ENCODE results near the gene CD84.
"Not testable (repeated sequence)": the region's sequence is repeated elsewhere in the genome, so short reads cannot be mapped to it uniquely, and the experiment has no call there.

CD84 gene, protein sequence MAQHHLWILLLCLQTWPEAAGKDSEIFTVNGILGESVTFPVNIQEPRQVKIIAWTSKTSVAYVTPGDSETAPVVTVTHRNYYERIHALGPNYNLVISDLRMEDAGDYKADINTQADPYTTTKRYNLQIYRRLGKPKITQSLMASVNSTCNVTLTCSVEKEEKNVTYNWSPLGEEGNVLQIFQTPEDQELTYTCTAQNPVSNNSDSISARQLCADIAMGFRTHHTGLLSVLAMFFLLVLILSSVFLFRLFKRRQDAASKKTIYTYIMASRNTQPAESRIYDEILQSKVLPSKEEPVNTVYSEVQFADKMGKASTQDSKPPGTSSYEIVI

DNA sequence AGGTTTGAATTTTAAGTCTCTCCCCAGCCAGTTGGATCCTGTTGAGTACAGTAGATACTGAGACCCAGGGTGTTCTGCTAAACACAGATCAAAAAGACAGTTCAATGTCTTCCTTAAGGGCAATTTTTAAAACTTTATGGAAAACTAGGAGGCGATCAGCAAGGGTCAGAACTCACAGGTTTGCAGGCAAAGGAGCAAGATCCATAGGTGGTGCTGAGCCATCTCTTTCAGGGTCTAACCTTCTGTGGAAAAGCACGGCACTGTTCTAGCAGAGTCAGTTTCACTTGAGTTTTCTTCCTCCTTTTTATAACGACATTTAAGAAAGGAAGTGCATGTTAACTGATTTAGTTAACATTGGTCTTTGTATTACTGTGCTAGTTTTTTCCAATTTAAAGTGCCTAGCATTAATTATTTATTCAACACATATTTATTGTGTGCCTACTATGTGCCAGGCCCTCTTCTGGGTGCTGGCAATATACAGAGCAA lies at the start of gene CD84:
TSS of gene CD84 (minus strand) at position 281 of the 486 bp plus-strand sequence. CDS start at position 222, 59 bp downstream.
- no peak within 1 kb of the TSS for H3K4me3 ChIP-seq (ENCODE audit: low read depth, low read length)
- no peak for DNase-seq (ENCODE audit: low read depth)

DNA sequence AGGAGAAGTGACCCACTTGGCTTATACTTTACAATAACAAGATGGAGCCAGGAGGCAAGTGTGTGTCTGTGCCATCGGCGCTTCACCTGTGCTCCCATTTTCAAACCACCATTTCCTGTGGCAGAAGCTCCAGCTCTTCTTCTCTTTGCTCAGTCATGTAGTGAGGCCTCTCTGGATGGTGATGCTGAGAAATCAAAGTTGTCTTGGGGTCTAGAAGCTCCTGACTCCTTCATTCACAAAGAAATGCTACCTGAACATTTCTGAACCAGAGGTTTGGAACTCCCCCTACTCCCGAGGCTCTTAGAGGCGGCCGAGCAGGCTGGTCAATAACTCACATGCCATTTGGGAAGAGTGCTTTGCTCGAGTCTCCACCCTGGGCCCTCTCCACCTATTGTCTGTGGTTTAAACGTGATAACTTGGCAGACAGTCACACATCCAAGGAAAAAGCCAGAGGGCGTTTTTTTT lies 49.5 kb upstream of the CD84 start:
- H3K4me3 ChIP-seq (ENCODE audit: low read depth, low read length), result no peak overlapping the region
- DNase-seq (ENCODE audit: low read depth), result no peak

DNA sequence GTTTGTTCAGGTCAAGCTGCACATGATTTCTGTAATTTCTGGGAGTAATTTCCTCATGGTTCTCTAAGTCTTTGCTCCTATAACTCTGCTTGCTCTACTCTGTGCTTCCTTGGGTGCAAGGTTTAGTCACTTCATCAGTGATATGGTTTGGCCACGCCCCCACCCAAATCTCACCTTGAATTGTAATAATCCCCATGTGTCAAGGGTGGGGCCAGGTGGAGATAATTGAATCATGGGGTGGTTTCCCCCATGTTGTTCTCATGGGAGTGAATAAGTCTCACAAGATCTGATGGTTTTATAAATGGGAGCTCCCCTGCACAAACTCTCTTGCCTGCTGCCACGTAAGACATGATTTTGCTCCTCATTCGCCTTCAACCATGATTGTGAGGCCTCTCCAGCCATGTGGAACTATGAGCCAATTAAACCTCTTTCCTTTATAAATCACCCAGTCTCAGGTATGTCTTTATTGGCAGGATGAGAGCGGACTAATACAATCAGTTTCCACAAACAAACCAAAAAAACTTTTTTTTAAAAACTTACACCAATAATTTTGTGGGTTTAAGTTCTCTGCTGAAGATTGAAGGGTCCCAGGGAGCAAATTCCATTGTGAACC lies 48.5 kb upstream of the CD84 start:
- H3K4me3 ChIP-seq (ENCODE audit: low read depth, low read length); DNase-seq (ENCODE audit: low read depth): not testable (repeated sequence)

DNA sequence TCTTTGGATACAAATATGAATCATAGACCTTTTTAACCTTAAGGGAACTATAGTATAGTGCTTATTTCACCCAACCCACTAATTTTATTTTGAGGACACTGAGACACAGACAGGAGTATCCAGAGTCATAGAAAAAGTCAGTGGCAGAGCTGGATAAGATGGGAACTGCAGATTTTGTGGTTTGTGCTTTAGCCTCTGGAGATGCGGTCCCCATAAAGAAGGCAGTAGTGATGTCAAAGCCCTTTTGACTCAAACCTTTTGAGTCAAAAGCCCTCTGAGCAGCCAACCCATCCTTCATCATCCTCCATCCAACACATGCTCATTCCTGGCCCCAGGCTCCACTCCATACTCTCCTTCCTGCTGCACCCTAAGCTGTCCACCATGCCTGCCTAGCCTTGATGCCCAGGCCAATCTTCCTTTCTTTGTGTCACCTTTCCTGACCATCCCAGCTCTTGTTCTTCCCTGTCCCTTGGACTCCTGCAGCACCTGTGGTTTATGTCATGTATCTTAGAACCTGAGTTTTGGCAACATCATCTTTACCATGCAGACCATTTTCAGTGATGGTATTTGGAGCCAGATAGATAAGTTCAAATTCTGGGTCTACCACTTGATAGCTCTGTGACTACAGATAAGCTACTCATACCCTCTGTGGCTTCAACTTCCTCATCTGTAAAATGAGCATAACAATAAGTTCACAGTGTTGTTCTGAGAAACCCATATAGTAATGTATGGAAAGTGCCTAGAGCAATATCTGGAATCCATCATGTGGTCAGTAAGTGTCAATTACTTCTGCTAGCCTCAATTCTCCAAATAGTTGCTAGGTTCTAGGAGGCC lies 47.4 kb upstream of the CD84 start:
- no peak overlapping the region for H3K4me3 ChIP-seq (ENCODE audit: low read depth, low read length)
- no peak for DNase-seq (ENCODE audit: low read depth)

DNA sequence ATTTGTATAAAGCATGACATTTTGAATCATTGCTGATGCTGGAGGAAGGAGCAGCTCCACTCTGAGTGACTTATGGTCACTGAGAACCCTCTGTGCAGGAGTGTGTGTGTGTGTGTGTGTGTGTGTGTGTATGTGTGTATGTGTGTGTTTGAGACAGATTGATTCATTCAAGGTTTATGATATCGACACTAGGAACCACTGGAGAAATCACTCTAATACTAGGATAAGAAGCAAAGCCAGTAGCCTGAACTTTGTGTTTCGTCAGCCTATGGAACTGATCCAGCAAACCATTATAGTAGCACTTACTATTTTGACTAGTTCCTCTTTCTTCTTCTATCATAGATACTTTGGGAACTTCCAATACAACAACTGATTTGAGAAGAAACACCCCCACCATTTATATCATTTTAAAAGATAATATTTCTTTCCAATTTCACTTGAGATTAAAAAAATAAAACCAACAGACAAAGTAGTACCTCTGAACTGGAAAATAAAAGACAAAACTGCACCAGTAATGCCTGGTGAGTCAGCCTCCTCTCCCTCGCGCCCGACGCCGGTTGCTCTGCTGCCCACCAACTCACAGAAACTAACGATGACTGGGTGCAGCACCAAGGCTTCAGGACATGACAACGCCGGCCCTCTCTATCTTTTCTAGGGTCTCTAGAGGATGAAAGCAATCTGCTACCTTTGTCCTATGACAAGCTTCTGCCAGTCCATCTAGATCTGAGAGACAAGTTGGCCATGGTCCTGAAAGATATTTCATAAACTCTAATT lies 46.6 kb upstream of the CD84 start:
- H3K4me3 ChIP-seq (ENCODE audit: low read depth, low read length), result no peak overlapping the region
- no peak for DNase-seq (ENCODE audit: low read depth)

DNA sequence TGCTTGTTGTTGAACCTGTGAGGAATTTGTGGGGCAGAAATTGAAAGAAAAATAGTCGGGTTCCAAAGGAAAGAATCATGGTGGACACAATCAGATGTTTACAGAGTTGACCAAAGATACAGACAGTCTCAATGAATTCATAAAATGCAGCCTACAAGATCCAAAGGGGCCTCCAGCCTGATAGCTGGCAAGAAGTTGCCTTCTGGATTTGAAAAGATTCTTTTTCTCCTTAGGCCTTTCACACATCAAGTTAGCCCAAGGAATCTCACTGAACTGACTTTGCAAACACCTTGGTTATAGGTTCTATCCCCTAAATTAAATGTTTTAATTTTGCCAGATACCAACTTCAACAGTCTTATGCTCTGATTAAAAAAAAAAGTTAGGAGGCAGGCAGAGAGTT lies 46.0 kb upstream of the CD84 start:
- no peak overlapping the region for H3K4me3 ChIP-seq (ENCODE audit: low read depth, low read length)
- no peak for DNase-seq (ENCODE audit: low read depth)

DNA sequence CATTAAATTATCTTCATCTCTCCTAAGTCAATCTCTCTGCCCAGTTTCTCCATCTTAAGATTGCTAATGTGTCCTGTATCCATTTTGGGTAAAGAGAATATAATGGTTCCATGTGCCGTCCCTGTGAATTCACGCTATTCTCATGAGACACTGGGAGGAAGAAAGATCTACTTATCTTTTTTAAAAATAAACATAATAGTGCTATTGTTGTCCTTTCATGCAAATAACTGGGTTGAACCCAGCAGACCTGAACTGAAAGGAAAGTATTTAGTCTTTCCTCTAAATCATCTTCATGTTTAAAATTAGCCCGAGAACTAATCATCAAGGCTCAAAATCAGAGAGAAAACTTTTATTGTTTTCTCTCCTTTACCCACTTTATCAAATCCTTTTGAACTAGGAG lies 45.2 kb upstream of the CD84 start:
- no peak for DNase-seq (ENCODE audit: low read depth)
- no peak overlapping the region for H3K4me3 ChIP-seq (ENCODE audit: low read depth, low read length)

DNA sequence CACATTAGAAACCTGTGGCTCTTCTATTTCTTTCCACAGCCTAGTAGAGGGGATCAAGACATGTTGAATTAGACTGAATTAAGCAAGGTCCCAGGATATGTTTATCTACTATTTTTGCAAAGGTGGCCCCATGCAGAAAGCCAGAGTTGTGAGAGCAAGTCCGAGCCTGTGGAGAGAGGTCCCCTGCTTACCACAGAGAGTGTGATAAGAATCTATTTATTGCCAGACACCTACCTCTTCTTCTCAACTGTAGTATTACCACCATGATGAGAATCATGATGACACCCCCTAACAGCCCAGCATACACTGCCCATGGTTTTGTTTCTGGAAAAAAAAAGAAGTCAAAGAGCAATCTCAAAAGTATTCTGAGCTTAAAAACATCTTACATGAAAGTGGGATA lies 44.6 kb upstream of the CD84 start:
- DNase-seq (ENCODE audit: low read depth), result no peak
- no peak overlapping the region for H3K4me3 ChIP-seq (ENCODE audit: low read depth, low read length)

DNA sequence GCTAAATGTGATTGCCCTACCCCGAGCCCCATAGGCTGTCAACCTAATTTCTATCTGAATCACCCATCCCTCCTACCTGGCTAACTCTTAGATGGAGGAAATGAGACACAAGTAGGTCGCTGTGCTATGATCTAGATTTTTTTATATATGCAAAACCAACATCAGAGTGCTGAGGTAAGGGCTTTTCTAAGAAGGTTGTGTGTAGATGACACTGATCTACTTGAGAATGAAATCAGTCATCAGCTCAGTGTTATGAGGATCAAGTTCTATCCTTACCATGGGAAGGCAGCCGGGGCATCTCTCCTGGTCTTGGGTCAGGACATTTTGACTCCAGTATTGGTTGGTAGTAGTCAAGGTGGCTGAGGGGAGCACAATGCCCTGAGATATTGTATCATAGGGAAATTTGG lies 43.9 kb upstream of the CD84 start:
- DNase-seq (ENCODE audit: low read depth), result no peak
- H3K4me3 ChIP-seq (ENCODE audit: low read depth, low read length), result no peak overlapping the region

DNA sequence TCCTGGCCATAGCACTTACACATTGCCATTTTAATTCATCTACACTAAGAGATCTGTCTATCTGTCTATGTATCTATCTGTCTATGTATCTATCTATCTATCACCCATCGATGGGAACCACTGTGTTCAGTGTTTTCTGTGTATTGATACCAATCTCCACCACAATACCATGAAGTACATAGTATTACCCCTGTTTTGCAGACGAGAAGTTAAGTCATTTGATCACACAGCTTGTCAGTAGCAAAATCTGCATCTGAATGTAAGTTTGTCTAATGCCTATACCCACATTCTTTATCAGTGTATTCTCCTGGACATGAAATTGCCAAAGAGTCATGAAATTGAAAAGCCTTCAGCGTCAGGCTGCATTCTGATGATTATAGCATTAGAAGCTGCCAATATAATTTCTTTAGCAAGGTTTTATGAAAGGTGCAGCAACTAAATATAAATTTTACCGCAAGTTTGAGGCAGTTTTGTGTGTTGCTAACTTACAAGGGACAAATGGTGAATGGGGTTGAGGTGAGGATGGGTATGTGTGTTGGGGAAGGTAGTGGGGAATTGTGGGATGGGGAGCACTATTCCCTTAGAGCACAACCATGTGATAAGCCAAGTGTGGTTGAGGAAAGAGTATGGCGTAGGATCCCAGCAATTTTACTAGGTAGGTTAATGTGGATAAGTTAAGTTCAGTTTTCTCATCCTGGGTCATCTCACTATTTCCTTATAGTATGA lies 43.4 kb upstream of the CD84 start:
- no peak overlapping the region for H3K4me3 ChIP-seq (ENCODE audit: low read depth, low read length)
- no peak for DNase-seq (ENCODE audit: low read depth)

DNA sequence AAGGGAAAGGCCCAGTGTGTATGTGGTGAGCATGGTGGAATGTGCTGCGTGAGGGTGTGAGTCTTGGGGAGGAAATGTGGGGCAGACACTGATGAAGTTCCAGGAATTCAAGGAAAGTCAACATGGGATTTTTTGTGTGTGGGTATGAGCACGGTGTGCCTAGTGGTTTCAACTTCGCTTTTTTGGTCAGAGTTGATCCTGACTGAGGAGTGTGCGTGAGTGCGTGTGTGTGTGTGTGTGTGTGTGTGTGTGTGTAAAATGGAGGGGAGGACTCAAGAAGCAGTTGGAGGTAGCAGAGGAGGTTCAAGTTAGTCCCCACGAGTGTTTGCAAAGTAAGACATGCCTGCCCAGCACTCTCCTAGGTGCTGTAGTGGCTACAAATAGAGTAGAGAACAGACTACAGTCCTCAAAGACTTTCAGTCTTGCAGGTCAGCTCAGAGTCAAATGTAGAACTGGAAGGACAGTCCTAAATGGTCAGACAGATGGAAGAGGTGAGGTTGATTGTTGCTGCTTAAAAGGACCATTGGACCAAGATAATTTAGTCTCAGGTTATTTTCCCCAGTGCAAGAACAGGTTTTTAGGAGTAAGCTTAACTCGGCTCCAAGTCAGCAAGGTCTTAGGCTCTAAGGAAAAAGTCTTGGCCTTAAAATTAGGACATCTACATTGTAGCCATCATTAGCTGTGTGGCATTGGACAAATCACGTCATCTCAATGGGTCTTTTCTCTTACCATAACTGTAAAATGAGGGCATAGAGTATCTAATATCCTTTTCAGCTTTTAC lies 42.5 kb upstream of the CD84 start:
- DNase-seq (ENCODE audit: low read depth), result no peak
- no peak overlapping the region for H3K4me3 ChIP-seq (ENCODE audit: low read depth, low read length)

DNA sequence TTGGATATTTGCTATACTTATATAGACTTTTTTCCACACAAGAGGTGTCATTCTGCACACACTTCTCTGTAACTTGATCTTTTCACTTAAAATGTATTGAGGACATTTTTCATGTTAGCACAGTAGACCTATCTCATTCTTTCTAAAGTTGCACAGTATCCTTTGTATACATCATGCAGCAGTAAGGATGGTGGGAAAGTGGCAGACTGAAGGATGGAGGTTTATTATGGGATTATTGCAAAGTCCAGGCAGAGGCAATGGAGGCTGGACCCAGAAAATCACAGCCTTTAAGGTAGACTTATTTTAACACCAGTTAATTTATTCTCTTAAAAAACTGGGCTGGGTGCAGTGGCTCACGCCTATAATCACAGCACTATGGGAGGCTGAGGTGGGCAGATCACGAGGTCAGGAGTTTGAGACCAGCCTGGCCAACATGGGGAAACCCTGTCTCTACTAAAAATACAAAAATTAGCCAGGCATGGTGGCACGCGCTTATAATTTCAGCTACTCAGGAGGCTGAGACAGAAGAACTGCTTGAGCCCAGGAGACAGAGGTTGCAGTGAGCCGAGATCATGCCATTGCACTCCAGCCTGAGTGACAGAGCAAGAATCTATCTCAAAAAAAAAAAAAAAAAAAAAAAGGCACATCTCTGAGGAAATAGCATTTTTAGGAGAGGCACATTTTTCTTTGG lies 41.8 kb upstream of the CD84 start:
- no peak overlapping the region for H3K4me3 ChIP-seq (ENCODE audit: low read depth, low read length)
- DNase-seq (ENCODE audit: low read depth), result no peak

DNA sequence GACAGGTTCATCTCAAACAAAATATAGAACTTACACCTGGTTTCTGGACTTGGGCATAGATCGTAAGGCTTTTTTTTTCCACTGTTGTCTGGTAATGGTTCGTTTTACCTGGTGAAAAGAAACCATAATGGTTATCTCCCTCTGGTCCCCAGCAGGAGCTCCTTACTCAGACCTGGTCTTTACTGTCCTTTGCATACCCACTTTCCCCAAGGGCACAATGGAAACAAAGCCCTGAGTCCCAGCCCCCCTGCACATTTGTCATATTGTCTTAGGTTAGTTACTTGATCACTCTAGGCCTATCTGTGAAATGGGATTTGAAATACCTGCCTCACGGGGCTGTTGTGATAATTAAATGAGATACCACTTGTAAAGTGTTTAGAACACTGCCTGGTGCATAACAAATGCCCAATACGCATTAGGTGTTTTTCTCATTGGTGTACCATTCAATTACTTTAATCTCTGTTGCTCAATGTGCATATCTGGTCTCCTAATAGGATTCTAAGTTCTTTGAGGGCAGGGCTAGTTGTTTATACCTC lies 40.5 kb upstream of the CD84 start:
- DNase-seq (ENCODE audit: low read depth), result no peak
- no peak overlapping the region for H3K4me3 ChIP-seq (ENCODE audit: low read depth, low read length)

DNA sequence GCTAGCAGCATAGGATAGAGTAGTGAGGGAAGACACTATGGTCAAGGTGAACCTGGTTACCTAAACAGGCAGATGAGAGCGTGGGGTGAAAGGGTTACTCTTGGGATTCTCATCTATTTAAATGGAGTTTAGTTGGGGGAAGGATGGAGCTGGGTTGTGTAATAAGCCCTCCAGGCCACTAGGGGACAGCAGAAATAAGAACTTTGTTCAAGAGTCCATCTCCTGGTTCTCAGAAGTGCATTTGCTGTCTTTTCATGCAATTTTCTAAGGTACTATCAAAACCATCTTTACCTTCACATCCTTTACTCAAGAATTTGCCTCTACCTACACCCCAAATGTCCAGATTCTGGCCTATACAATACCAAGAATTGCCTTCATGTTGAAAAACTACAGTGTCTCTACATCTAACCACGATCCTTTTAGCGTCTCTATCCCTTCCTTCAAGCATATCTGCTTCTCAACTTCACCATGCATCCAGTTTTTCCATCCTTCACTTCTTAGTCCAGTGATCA lies 39.5 kb upstream of the CD84 start:
- no peak for DNase-seq (ENCODE audit: low read depth)
- no peak overlapping the region for H3K4me3 ChIP-seq (ENCODE audit: low read depth, low read length)

DNA sequence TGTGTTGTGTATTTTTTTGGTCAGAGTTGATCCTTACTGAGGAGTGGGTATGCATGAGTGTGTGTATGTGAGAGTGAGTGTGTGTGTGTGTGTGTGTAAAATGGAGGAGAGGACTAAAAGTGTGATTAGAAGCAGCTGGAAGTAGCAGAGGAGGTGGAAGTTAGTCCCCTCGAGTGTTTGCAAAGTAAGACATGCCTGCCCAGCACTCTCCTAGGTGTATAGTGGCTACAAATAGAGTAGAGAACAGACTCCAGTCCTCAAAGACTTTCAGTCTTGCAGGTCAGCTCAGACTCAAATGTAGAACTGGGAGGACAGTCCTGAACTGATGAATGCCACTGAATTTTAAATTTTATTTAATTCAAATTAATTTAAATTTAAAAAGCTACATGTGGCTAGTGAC lies 39.0 kb upstream of the CD84 start:
- no peak for DNase-seq (ENCODE audit: low read depth)
- H3K4me3 ChIP-seq (ENCODE audit: low read depth, low read length), result no peak overlapping the region

DNA sequence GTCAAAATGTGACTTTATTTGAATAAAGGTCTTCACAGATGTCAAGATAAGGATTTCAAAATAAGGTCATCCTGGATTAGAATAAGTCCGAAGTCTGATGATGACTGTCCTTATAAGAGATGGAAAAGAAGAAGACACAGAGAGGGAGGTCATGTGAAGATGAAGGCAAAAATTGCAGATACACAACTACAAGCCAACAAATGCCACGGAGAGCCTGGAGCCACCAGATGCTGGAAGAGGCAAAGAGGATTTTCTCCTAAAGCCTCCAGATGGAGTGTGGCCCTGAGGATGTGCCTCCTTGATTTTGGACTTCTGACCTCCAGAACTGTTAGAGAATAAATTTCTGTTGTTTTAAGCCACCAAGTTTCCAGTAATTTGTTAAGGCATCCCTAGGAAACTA lies 36.4 kb upstream of the CD84 start:
- DNase-seq (ENCODE audit: low read depth), result no peak
- H3K4me3 ChIP-seq (ENCODE audit: low read depth, low read length), result no peak overlapping the region

DNA sequence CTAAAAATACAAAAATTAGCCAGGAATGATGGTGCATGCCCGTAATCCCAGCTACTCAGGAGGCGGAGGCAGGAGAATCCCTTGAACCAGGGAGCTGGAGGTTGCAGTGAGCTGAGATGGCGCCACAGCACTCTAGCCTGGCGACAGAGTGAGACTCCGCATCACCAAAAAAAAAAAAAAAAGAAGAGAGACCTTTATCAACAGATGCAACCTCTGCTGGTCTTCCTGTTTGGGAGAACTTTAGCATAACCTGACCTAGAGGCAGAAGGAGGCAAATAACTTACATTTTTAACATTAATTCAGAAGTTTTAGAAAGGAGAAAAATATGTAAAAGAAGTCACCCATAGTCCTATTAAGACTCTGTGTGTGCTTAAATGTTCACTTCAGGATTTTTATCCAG lies 35.1 kb upstream of the CD84 start:
- no peak for DNase-seq (ENCODE audit: low read depth)
- no peak overlapping the region for H3K4me3 ChIP-seq (ENCODE audit: low read depth, low read length)
